ENCODE data around the gene UNC5B.

- no peak for TF ChIP-seq CTCF (IDR thresholded peaks at IDR 0.05)
- no peak for TF ChIP-seq POLR2A (IDR thresholded peaks at IDR 0.05)
These were observed 102.4 kb downstream of the UNC5B start for GRCh38 chr10:71314694-71315225.

All from sigmoid colon (tissue), 3 donors.